Transverse colon (tissue), 4 donors: Measurements from ENCODE around the gene CASP2. TPM values are rescaled to one million over a fixed set of nuclear protein-coding genes. Genes with fewer than 3 reads are reported as not detected.
A peak's percentile ranks its signal among the peaks of the same experiment; 100 is the strongest.

Experiments used
- DNase-seq: peaks from one replicate; pipeline ENCODE4 v3.0.0-alpha.2; 2019
- H3K27ac ChIP-seq, 4 donors: fragments of 200-600 bp; sonication (generic); 2 replicates each; pipeline ENCODE4 v1.5.1; 2016 to 2018; ENCODE audit warnings: inconsistent platforms in 4 of 4
- H3K27me3 ChIP-seq: fragments of 200-600 bp; sonication (generic); 2 replicates; pipeline ENCODE4 v1.5.1; 2017; ENCODE audit warnings: inconsistent platforms
- H3K36me3 ChIP-seq, 4 donors: fragments of 200-600 bp; sonication (generic); 2 replicates each; pipeline ENCODE4 v1.5.1; 2017 to 2019; ENCODE audit warnings: inconsistent platforms in 4 of 4
- H3K4me1 ChIP-seq, 4 donors: fragments of 200-600 bp; sonication (generic); 2 replicates each; pipeline ENCODE4 v1.5.1; 2017 to 2020; ENCODE audit warnings: inconsistent platforms in 4 of 4
- H3K4me3 ChIP-seq, 4 donors: fragments of 200-600 bp; sonication (generic); 1 replicate in 1 of 4; 2 replicates in 3 of 4; pipeline versions ENCODE4 v1.5.1 to v1.6.1; 2017 to 2019; ENCODE audit warnings: inconsistent platforms in 4 of 4
- H3K9me3 ChIP-seq, 2 donors: fragments of 200-600 bp; sonication (generic); 2 replicates each; pipeline ENCODE4 v1.5.1; 2017 to 2019; ENCODE audit warnings: inconsistent platforms in 2 of 2
- EP300 ChIP-seq: sonication (generic); formaldehyde crosslinking; IDR thresholded peaks from one replicate; pipeline ENCODE4 v1.6.1; 2017; ENCODE audit warnings: antibody characterized with exemption, low read depth
- POLR2A ChIP-seq: fragments of 450-650 bp; IDR thresholded peaks from one replicate; pipeline ENCODE4 v1.6.1; 2016; ENCODE audit warnings: antibody characterized with exemption, mild to moderate bottlenecking, moderate library complexity
- POLR2AphosphoS5 ChIP-seq, 3 donors: sonication (generic); formaldehyde crosslinking; IDR thresholded peaks; one replicate each; pipeline ENCODE4 v1.6.1; 2016; ENCODE audit warnings: antibody characterized with exemption in 3 of 3
- WGBS, 2 donors: methylation state at CpG; one replicate each; pipeline ENCODE4 v1.1.5; 2018; ENCODE audit warnings: low coverage in 1 of 2; 5-methylcytosine and 5-hydroxymethylcytosine counted together
- in situ Hi-C, 4 donors: fragments of 200-750 bp; cut with MboI; loops; one replicate each; pipeline versions ENCODE4 v1.15.0 to v1.15.1; 2017; ENCODE audit warnings: low sequenced_read_pairs in 3 of 4, low pct_ligation_motif_present in 1 of 4, low pct_unique_long_range_greater_than_20kb in 1 of 4
- intact Hi-C: fragments of 100-400 bp; cut with DNase I; formaldehyde crosslinking; loops from one replicate; pipeline ENCODE4 v1.15.1; 2023; ENCODE audit warnings: low total_unique reads
- total RNA-seq, 4 donors: library from RNA; depleted of rRNA; stranded (reverse); fragments of >200 nt; gene quantifications; one replicate each; pipeline ENCODE4 v1.1.0, GENCODE V29; 2016
- TF ChIP-seq, protein P1 (sequence below), 5 experiments: fragments of 200-600 bp in 3 of 5; fragments of 450-650 bp in 2 of 5; sonication (generic) in 3 of 5; IDR thresholded peaks; 1 replicate in 2 of 5; 2 replicates in 3 of 5; pipeline ENCODE4 v1.5.1; 2016 to 2017; ENCODE audit warnings: antibody characterized with exemption in 5 of 5, inconsistent platforms in 3 of 5, mild to moderate bottlenecking in 2 of 5, moderate library complexity in 1 of 5

CASP2 gene
- total RNA-seq, 4 donors from 2014 or later = 13.5 to 38.9 (median 17.6) TPM

DNA sequence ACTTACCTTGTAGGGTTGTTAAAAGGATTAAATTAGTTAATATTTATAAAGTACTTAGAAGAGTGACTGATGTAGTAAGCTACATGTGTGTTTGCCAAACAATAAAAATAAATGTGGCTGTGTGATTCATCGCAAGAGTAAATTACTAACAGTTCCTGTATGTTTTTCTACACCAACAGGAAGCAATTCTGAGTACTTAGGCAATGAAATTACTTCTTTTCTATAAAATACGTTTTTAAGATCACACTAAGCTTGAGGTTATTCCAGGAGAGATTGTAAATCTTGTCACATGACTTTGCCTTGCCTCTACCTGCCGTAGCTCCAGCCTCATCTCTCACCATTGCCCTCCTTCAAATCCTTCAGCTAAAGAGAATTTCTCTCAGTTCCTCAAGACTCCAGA is 43.0 kb upstream of the CASP2 start:
- H3K27ac ChIP-seq = peak overlapping the region; percentile 45 to 65 (median 58)
- peaks cover 0 to 49% (median 19%) of the 10 kb centered on the region in 4 donors for H3K4me1 ChIP-seq
- no peaks in the 10 kb centered on the region for H3K9me3 ChIP-seq
- intact Hi-C loops = no loop called here
- in situ Hi-C loops = loop anchor here in 2 of 4 donors (10.0 kb wide), 3 partner anchors 60 to 170 kb away; partner anchors contain the start of gene EPHA1 (in 1 of the 2)
- no peak overlapping the region for H3K4me3 ChIP-seq
- DNase-seq = no peak
- TF ChIP-seq EP300 = no peak
- TF ChIP-seq, protein P1, sequence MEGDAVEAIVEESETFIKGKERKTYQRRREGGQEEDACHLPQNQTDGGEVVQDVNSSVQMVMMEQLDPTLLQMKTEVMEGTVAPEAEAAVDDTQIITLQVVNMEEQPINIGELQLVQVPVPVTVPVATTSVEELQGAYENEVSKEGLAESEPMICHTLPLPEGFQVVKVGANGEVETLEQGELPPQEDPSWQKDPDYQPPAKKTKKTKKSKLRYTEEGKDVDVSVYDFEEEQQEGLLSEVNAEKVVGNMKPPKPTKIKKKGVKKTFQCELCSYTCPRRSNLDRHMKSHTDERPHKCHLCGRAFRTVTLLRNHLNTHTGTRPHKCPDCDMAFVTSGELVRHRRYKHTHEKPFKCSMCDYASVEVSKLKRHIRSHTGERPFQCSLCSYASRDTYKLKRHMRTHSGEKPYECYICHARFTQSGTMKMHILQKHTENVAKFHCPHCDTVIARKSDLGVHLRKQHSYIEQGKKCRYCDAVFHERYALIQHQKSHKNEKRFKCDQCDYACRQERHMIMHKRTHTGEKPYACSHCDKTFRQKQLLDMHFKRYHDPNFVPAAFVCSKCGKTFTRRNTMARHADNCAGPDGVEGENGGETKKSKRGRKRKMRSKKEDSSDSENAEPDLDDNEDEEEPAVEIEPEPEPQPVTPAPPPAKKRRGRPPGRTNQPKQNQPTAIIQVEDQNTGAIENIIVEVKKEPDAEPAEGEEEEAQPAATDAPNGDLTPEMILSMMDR (IDR thresholded peaks at IDR 0.05) = no peak
- no peak for TF ChIP-seq POLR2AphosphoS5 (IDR thresholded peaks at IDR 0.05)
- no peak for TF ChIP-seq POLR2A
- 29 to 49% methylated on average over 3 of the region's 3 CpGs for WGBS, 2 donors
- H3K36me3 ChIP-seq = no peaks in the 10 kb centered on the region
- no peaks in the 10 kb centered on the region for H3K27me3 ChIP-seq

DNA sequence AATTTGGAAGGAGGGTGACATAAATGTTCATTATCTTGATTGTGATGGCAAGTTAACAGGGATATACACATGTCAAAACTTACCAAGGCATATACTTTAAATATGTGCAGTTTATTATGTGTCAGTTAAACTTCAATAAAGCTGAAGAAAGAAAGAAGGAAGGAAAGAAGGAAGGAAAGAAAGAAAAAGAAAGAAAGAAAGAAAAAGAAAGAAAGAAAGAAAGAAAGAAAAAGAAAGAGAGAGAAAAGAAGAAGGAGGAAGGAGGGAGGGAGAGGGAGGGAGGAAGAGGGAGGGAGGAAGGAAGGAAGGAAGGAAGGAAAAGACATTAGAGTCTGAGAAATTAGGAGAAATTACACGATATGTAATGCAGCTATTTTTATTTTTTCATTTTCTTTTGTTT is 40.8 kb upstream of the CASP2 start:
- 54 to 85% methylated on average over 1 of the region's 1 CpG for WGBS, 2 donors
- in situ Hi-C loops = loop anchor here in 2 of 4 donors (10.0 kb wide), 3 partner anchors 57 to 167 kb away; partner anchors contain the start of gene EPHA1 (in 1 of the 2)
- Histone ChIP-seq H3K4me1 (peaks cover 0 to 43% (median 19%) of the 10 kb centered on the region in 4 donors), H3K27ac (no peak overlapping the region), H3K27me3 (no peaks in the 10 kb centered on the region), H3K36me3 (no peaks in the 10 kb centered on the region), H3K4me3 (no peak overlapping the region), H3K9me3 (no peaks in the 10 kb centered on the region)
- intact Hi-C loops = no loop called here
- TF ChIP-seq POLR2A (no peak), POLR2AphosphoS5 (IDR thresholded peaks at IDR 0.05) (no peak), EP300 (no peak)
- TF ChIP-seq, protein P1 (IDR thresholded peaks at IDR 0.05) = no peak
- no peak for DNase-seq

- peak overlapping the region in 1 of 4 donors; percentile 34 for H3K27ac ChIP-seq
- no peaks in the 10 kb centered on the region for H3K27me3 ChIP-seq
- H3K4me3 ChIP-seq = no peak overlapping the region
- WGBS, 2 donors = 91% methylated on average over 2 of the region's 2 CpGs; no CpG with 5 or more reads in 1 of the 2 donors
- peak; percentile 32 for DNase-seq
- no peaks in the 10 kb centered on the region for H3K36me3 ChIP-seq
- peaks cover 0 to 34% (median 16%) of the 10 kb centered on the region in 4 donors for H3K4me1 ChIP-seq
- in situ Hi-C loops = loop anchor here in 2 of 4 donors (10.0 kb wide), 3 partner anchors 56 to 166 kb away; partner anchors contain the start of gene EPHA1 (in 1 of the 2)
- intact Hi-C loops = no loop called here
- TF ChIP-seq, protein P1 (IDR thresholded peaks at IDR 0.05) = no peak
- no peak for TF ChIP-seq POLR2AphosphoS5 (IDR thresholded peaks at IDR 0.05)
- no peak for TF ChIP-seq EP300
- TF ChIP-seq POLR2A = no peak
- no peaks in the 10 kb centered on the region for H3K9me3 ChIP-seq
Measured at GRCh38 chr7:143248761-143249354, 39.3 kb upstream of the CASP2 start.

DNA sequence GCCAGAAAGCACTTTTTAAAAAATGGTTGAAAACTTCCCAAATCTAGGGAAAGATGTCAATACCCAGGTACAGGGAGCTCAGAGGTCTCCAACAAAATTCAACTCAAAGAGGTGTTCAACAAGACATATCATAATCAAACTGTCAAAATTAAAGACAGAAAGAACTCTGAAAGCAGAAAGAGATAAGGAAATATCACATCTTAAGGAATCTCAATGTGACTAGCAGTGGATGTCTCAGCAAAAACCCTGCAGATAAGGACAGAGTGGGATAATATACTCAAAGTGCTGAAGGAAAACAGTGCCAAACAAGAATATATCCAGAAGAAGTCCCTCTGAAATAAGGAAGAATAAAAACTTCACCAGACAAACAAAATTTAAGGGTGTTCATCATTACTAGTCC is 38.0 kb upstream of the CASP2 start:
- TF ChIP-seq, protein P1 (IDR thresholded peaks at IDR 0.05) = no peak
- TF ChIP-seq POLR2A (no peak), EP300 (no peak), POLR2AphosphoS5 (IDR thresholded peaks at IDR 0.05) (no peak)
- Histone ChIP-seq H3K36me3 (no peaks in the 10 kb centered on the region), H3K27me3 (no peaks in the 10 kb centered on the region)

More for the DNA sequence above, 38.0 kb upstream of the CASP2 start:
- Histone ChIP-seq H3K4me1 (peaks cover 0 to 22% (median 12%) of the 10 kb centered on the region in 4 donors), H3K27ac (no peak overlapping the region), H3K4me3 (no peak overlapping the region), H3K9me3 (no peaks in the 10 kb centered on the region)
- in situ Hi-C loops (no loop called here), intact Hi-C loops (no loop called here)
- DNase-seq = no peak
